Retina (tissue), 1 donor: ENCODE results near the gene LRTM2.
A peak's percentile ranks its signal among the peaks of the same experiment; 100 is the strongest.

Source experiments
- DNase-seq: peaks from one replicate; pipeline ENCODE4 v3.0.0-alpha.2; 2016

LRTM2 gene

GRCh38 chr12:1844223-1844622 lies 23.9 kb downstream of the LRTM2 start:
- DNase-seq, result no peak

GRCh38 chr12:1844661-1845409 lies 24.5 kb downstream of the LRTM2 start:
- DNase-seq, result no peak

GRCh38 chr12:1845427-1845826 lies 25.1 kb downstream of the LRTM2 start:
- no peak for DNase-seq

- DNase-seq, result no peak
These were observed 25.5 kb downstream of the LRTM2 start for GRCh38 chr12:1845886-1846285.

GRCh38 chr12:1846421-1847405 lies 26.3 kb downstream of the LRTM2 start:
- DNase-seq, result no peak

- DNase-seq, result no peak
These were observed 27.0 kb downstream of the LRTM2 start for GRCh38 chr12:1847411-1847810.

GRCh38 chr12:1848146-1848545 lies 27.8 kb downstream of the LRTM2 start:
- DNase-seq, result peak; percentile 11

GRCh38 chr12:1848745-1849144 lies 28.4 kb downstream of the LRTM2 start:
- DNase-seq, result peak; percentile 13

- DNase-seq, result no peak
These were observed 30.9 kb downstream of the LRTM2 start for GRCh38 chr12:1851151-1851701.

- no peak for DNase-seq
These were observed 31.7 kb downstream of the LRTM2 start for GRCh38 chr12:1852076-1852475.

- no peak for DNase-seq
These were observed 33.4 kb downstream of the LRTM2 start for GRCh38 chr12:1853716-1854115.

- no peak for DNase-seq
These were observed 34.9 kb downstream of the LRTM2 start for GRCh38 chr12:1855241-1855640.

GRCh38 chr12:1857086-1857485 lies 36.7 kb downstream of the LRTM2 start:
- no peak for DNase-seq

- no peak for DNase-seq
These were observed 37.5 kb downstream of the LRTM2 start for GRCh38 chr12:1857821-1858220.

- DNase-seq, result no peak
These were observed 38.1 kb downstream of the LRTM2 start for GRCh38 chr12:1858456-1858855.

- DNase-seq, result no peak
These were observed 39.3 kb downstream of the LRTM2 start for GRCh38 chr12:1859643-1860042.

GRCh38 chr12:1862973-1863372 lies 42.6 kb downstream of the LRTM2 start:
- no peak for DNase-seq

GRCh38 chr12:1863823-1864222 lies 43.5 kb downstream of the LRTM2 start:
- no peak for DNase-seq

GRCh38 chr12:1864456-1864855 lies 44.1 kb downstream of the LRTM2 start:
- DNase-seq, result no peak

- DNase-seq, result no peak
These were observed 44.5 kb downstream of the LRTM2 start for GRCh38 chr12:1864867-1865266.

- DNase-seq, result no peak
These were observed 45.0 kb downstream of the LRTM2 start for GRCh38 chr12:1865284-1865866.

GRCh38 chr12:1869145-1869544 lies 48.8 kb downstream of the LRTM2 start:
- DNase-seq, result no peak

GRCh38 chr12:1870086-1870485 lies 49.7 kb downstream of the LRTM2 start:
- DNase-seq, result no peak
